OCI-LY7 (cell line): Measurements from ENCODE around the gene GALNT15. TPM values are rescaled to one million over a fixed set of nuclear protein-coding genes. Genes with fewer than 3 reads are reported as not detected.

ENCODE experiments used
- BruUV-seq: library from RNA; stranded (reverse); fragments of 400-500 nt; replicated peaks from 2 replicates; lab custom pipeline; 2021; lab: Mats Ljungman, UMichigan
- CTCF ChIA-PET: fragments of 300-600 bp; sonication (Branson Sonifier 250); formaldehyde crosslinking; loops from one replicate; lab custom pipeline; 2022; ENCODE audit warnings: antibody characterized with exemption; ENCODE audit not compliant: unreplicated experiment; lab: Charles Lee
- POLR2A ChIA-PET: fragments of 300-600 bp; sonication (Branson Sonifier 250); formaldehyde crosslinking; loops from one replicate; lab custom pipeline; 2022; ENCODE audit warnings: antibody characterized with exemption; lab: Charles Lee
- DNase-seq: peaks from one replicate; pipeline ENCODE4 v3.0.0-alpha.2; 2015; ENCODE audit warnings: low spot score
- H2AFZ ChIP-seq: fragments of 200-600 bp; sonication (generic), shearing (Covaris generic); 2 replicates; pipeline ENCODE4 v1.6.1; 2014; ENCODE audit warnings: mild to moderate bottlenecking, antibody characterized with exemption, low read length, moderate library complexity
- H3K27ac ChIP-seq: fragments of 200-600 bp; sonication (generic); 2 replicates; pipeline ENCODE4 v1.5.1; 2014; ENCODE audit warnings: mixed run types, low read depth, mild to moderate bottlenecking, moderate library complexity, low read length, inconsistent platforms; ENCODE audit not compliant: poor library complexity, severe bottlenecking
- H3K36me3 ChIP-seq: fragments of 200-600 bp; sonication (generic); 2 replicates; pipeline ENCODE4 v1.6.1; 2014; ENCODE audit warnings: mild to moderate bottlenecking, antibody characterized with exemption, low read length, moderate library complexity, mixed read lengths; ENCODE audit not compliant: insufficient read depth
- H3K4me1 ChIP-seq: fragments of 200-600 bp; sonication (generic); 2 replicates; pipeline ENCODE4 v1.5.1; 2014; ENCODE audit warnings: mild to moderate bottlenecking, low read length; ENCODE audit not compliant: insufficient read depth, poor library complexity, severe bottlenecking
- H3K4me2 ChIP-seq: fragments of 200-600 bp; sonication (generic); 2 replicates; pipeline ENCODE4 v1.6.1; 2014; ENCODE audit warnings: mild to moderate bottlenecking, low read length
- H3K4me3 ChIP-seq: fragments of 200-600 bp; sonication (generic); 2 replicates; pipeline ENCODE4 v1.5.1; 2014; ENCODE audit warnings: mild to moderate bottlenecking, low read depth, low read length; ENCODE audit not compliant: poor library complexity, severe bottlenecking
- H3K79me2 ChIP-seq: fragments of 200-600 bp; sonication (generic); 2 replicates; pipeline ENCODE4 v1.6.1; 2016; ENCODE audit warnings: low read depth, mild to moderate bottlenecking, low read length, moderate library complexity, mixed read lengths; ENCODE audit not compliant: insufficient read depth
- H3K9me2 ChIP-seq: fragments of 200-600 bp; sonication (generic); 2 replicates; pipeline ENCODE4 v1.6.1; 2016; ENCODE audit warnings: mild to moderate bottlenecking, low read length, mixed read lengths; ENCODE audit not compliant: insufficient read depth
- H3K9me3 ChIP-seq: fragments of 200-600 bp; sonication (generic); 2 replicates; pipeline ENCODE4 v1.6.1; 2014; ENCODE audit warnings: mild to moderate bottlenecking, mixed run types, low read length, mixed read lengths
- H4K20me1 ChIP-seq: fragments of 200-600 bp; sonication (generic); 2 replicates; pipeline ENCODE4 v1.6.1; 2014; ENCODE audit warnings: mild to moderate bottlenecking, antibody characterized with exemption, low read length, moderate library complexity, mixed read lengths; ENCODE audit not compliant: insufficient read depth
- EZH2phosphoT487 ChIP-seq: fragments of 200-600 bp; sonication (generic); IDR thresholded peaks from 2 replicates; pipeline ENCODE4 v1.6.1; 2018; ENCODE audit warnings: low read depth, borderline replicate concordance, mild to moderate bottlenecking, mixed run types, antibody characterized with exemption, low read length, moderate library complexity, mixed read lengths
- intact Hi-C: fragments of 100-400 bp; cut with micrococcal nuclease; formaldehyde crosslinking; loops from one replicate; pipeline ENCODE4 v1.10.0; 2022; ENCODE audit not compliant: unreplicated experiment
- total RNA-seq, 2 experiments: library from RNA; depleted of rRNA in 1 of 2; stranded (reverse); fragments of >200 nt in 1 of 2; shearing (Covaris generic) in 1 of 2; gene quantifications; 2 replicates each; pipeline ENCODE4 v1.2.3, GENCODE V29; 2014 to 2022
- TF ChIP-seq, protein P1 (sequence below): fragments of 200-600 bp; sonication (generic); conservative IDR thresholded peaks from 2 replicates; pipeline ENCODE4 v1.5.1; 2014; ENCODE audit warnings: mild to moderate bottlenecking, antibody characterized with exemption, low read length, moderate library complexity, mixed read lengths

The GALNT15 gene
- total RNA-seq, 2 experiments from 2014 or later = 0.03 TPM; not detected in 1

DNA sequence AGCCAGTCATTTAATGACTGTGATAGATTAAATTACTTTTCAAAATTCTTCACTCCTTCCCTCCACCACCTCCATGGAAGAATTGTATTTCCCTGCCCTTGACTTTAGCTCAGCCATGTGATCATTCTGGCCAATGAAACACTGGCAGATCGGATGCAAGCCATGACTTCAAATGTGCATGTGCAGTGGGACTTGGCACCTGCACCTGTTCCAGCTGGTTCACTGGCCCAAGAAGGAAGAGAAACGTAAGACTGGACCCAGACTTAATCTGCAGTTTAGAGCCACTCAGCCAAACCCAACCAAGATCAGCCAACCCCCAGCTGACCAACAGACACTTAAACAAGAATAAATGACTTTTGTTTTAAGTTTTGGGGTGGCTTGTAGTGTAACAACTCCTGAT, 78.5 kb downstream of the GALNT15 start:
- no peak overlapping the region for H2AFZ ChIP-seq
- BruUV-seq = no TSS peak

DNA sequence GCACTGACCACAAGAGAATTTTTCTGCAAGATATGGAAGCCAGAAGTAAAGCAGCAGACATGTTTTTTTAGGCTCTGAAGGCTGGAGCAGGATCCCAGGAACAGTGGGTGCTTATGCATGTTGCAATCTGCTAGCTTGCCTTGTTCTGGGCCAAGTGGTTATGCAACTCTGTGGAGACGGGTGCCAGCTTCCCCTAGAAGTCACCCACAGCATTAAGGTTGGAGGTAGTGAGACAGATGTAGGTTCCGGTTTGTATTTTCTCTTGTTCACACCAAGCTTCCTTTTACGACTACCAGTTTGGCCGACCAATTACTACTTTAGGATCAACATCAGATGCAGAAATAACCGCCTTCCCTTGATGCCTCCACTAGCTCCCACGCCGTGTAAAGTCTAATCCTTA, 79.1 kb downstream of the GALNT15 start:
- Histone ChIP-seq H3K4me1 (no peaks in the 10 kb centered on the region), H4K20me1 (no peaks in the 10 kb centered on the region), H2AFZ (no peak overlapping the region), H3K36me3 (no peaks in the 10 kb centered on the region), H3K9me2 (no peaks in the 10 kb centered on the region), H3K4me2 (no peak overlapping the region), H3K27ac (no peak overlapping the region), H3K79me2 (no peaks in the 10 kb centered on the region), H3K9me3 (no peaks in the 10 kb centered on the region), H3K4me3 (no peak overlapping the region)
- TF ChIP-seq, protein P1, sequence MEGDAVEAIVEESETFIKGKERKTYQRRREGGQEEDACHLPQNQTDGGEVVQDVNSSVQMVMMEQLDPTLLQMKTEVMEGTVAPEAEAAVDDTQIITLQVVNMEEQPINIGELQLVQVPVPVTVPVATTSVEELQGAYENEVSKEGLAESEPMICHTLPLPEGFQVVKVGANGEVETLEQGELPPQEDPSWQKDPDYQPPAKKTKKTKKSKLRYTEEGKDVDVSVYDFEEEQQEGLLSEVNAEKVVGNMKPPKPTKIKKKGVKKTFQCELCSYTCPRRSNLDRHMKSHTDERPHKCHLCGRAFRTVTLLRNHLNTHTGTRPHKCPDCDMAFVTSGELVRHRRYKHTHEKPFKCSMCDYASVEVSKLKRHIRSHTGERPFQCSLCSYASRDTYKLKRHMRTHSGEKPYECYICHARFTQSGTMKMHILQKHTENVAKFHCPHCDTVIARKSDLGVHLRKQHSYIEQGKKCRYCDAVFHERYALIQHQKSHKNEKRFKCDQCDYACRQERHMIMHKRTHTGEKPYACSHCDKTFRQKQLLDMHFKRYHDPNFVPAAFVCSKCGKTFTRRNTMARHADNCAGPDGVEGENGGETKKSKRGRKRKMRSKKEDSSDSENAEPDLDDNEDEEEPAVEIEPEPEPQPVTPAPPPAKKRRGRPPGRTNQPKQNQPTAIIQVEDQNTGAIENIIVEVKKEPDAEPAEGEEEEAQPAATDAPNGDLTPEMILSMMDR = no peak
- no peak for TF ChIP-seq EZH2phosphoT487
- BruUV-seq = no TSS peak
- intact Hi-C loops = no loop called here
- ChIA-PET POLR2A (interaction anchor here (0.7 to 0.9 kb wide), 3 partner anchors 10 to 832 kb away, joined by 3 to 4 read pairs (median 3); no protein-coding TSS in a partner anchor), CTCF (no interaction called here)
- DNase-seq = no peak

More for the DNA sequence above, 78.5 kb downstream of the GALNT15 start:
- no peaks in the 10 kb centered on the region for H3K36me3 ChIP-seq
- no peaks in the 10 kb centered on the region for H4K20me1 ChIP-seq
- DNase-seq = no peak
- no peaks in the 10 kb centered on the region for H3K79me2 ChIP-seq
- H3K4me2 ChIP-seq = no peak overlapping the region
- POLR2A ChIA-PET = interaction anchor here (0.6 to 1.2 kb wide), 4 partner anchors 11 to 822 kb away, joined by 3 to 5 read pairs (median 4); partner anchors contain the start of gene OXNAD1
- H3K4me3 ChIP-seq = no peak overlapping the region
- intact Hi-C loops = no loop called here
- no peak overlapping the region for H3K27ac ChIP-seq
- no peaks in the 10 kb centered on the region for H3K4me1 ChIP-seq
- TF ChIP-seq EZH2phosphoT487 = no peak
- TF ChIP-seq, protein P1 = no peak
- no peaks in the 10 kb centered on the region for H3K9me2 ChIP-seq
- H3K9me3 ChIP-seq = no peaks in the 10 kb centered on the region
- CTCF ChIA-PET = interaction anchor here (1.7 kb wide), 1 partner anchor 11 kb away, joined by 3 read pairs; the partner anchor contains the start of gene DPH3

DNA sequence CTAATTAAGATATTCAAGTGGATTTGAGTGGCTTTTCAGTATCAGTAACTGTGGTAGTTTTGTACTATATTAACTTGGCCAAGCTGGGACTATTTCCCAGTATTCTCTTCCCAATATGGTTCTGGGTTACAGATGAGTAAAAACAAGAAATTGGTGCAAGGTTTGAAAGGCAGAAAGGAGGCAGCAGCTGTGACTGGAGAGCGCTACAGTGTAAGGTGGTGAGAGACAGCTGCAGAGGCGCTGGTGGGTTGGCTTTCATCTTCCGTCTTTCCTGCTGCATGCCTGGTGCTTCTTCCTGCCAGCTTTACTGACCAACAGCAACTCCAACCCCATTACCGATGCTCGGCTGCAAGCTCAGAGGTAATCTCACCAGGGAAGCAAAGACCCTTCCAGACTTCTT, 80.4 kb downstream of the GALNT15 start:
- H3K9me2 ChIP-seq = no peaks in the 10 kb centered on the region
- no peak overlapping the region for H3K4me2 ChIP-seq
- no peaks in the 10 kb centered on the region for H3K4me1 ChIP-seq
- CTCF ChIA-PET = no interaction called here
- BruUV-seq = no TSS peak
- H3K27ac ChIP-seq = no peak overlapping the region
- POLR2A ChIA-PET = interaction anchor here (0.6 to 1.4 kb wide), 3 partner anchors 9 to 1058 kb away, joined by 3 to 5 read pairs (median 4); partner anchors contain the start of genes DPH3 and OXNAD1
- H4K20me1 ChIP-seq = no peaks in the 10 kb centered on the region
- H3K4me3 ChIP-seq = no peak overlapping the region
- TF ChIP-seq, protein P1 = no peak
- TF ChIP-seq EZH2phosphoT487 = no peak
- no peaks in the 10 kb centered on the region for H3K79me2 ChIP-seq
- no peaks in the 10 kb centered on the region for H3K9me3 ChIP-seq
- peaks cover 13% of the 10 kb centered on the region; the same call in 1 of the 2 replicates for H3K36me3 ChIP-seq
- no peak overlapping the region for H2AFZ ChIP-seq
- DNase-seq = no peak
- intact Hi-C loops = no loop called here
